GM23338 (cell line): Measurements from ENCODE around the gene NFIB. TPM values are rescaled to one million over a fixed set of nuclear protein-coding genes. Genes with fewer than 3 reads are reported as not detected.

ENCODE experiments used
- ATAC-seq: fragments of 200-7000 bp; cut with Tn5 transposase; 3 replicates; pipeline ENCODE4 v1.9.1; 2020
- DNase-seq: peaks from one replicate; pipeline ENCODE4 v3.0.0-alpha.2; 2015; ENCODE audit warnings: low spot score
- H2AFZ ChIP-seq: fragments of 200-600 bp; sonication (generic); 2 replicates; pipeline ENCODE4 v1.8.0; 2016; ENCODE audit warnings: antibody characterized with exemption, mild to moderate bottlenecking, moderate library complexity
- H3F3A ChIP-seq: fragments of 200-600 bp; sonication (generic); replicated peaks from 2 replicates; pipeline ENCODE4 v1.8.0; 2017; ENCODE audit warnings: antibody characterized with exemption, mixed run types, low read depth
- H3K27ac ChIP-seq: fragments of 200-600 bp; sonication (generic); 2 replicates; pipeline ENCODE4 v1.6.1; 2016; ENCODE audit warnings: low read depth
- H3K27me3 ChIP-seq: fragments of 200-600 bp; sonication (generic); 2 replicates; pipeline ENCODE4 v1.8.0; 2016; ENCODE audit warnings: mild to moderate bottlenecking, mixed run types, moderate library complexity; ENCODE audit not compliant: insufficient read depth
- H3K36me3 ChIP-seq: fragments of 200-600 bp; sonication (generic); 2 replicates; pipeline ENCODE4 v1.8.0; 2016; ENCODE audit warnings: mild to moderate bottlenecking; ENCODE audit not compliant: insufficient read depth
- H3K4me1 ChIP-seq: fragments of 200-600 bp; sonication (generic); 2 replicates; pipeline ENCODE4 v1.8.0; 2016; ENCODE audit warnings: mild to moderate bottlenecking, moderate library complexity; ENCODE audit not compliant: insufficient read depth
- H3K4me2 ChIP-seq: fragments of 200-600 bp; sonication (generic); 2 replicates; pipeline ENCODE4 v1.7.1; 2017; ENCODE audit warnings: mixed run types
- H3K4me3 ChIP-seq: fragments of 200-600 bp; sonication (generic); 2 replicates; pipeline ENCODE4 v1.6.1; 2016; ENCODE audit warnings: mixed run types
- H3K79me2 ChIP-seq: fragments of 200-600 bp; sonication (generic); replicated peaks from 2 replicates; pipeline ENCODE4 v1.8.0; 2017; ENCODE audit warnings: mild to moderate bottlenecking; ENCODE audit not compliant: insufficient read depth
- H3K9me2 ChIP-seq: fragments of 200-600 bp; sonication (generic); 2 replicates; pipeline ENCODE4 v1.8.0; 2017; ENCODE audit not compliant: insufficient read depth
- H4K20me1 ChIP-seq: fragments of 200-600 bp; sonication (generic); replicated peaks from 2 replicates; pipeline ENCODE4 v1.8.0; 2017; ENCODE audit warnings: mild to moderate bottlenecking; ENCODE audit not compliant: insufficient read depth
- H3K27ac Mint-ChIP-seq: 2 replicates; pipeline ENCODE4 v1.8.0; 2020; ENCODE audit warnings: inconsistent platforms, mild to moderate bottlenecking, moderate library complexity, mixed read lengths
- H3K27me3 Mint-ChIP-seq: 3 replicates; pipeline ENCODE4 v1.8.0; 2022; ENCODE audit warnings: low read depth, mild to moderate bottlenecking, moderate library complexity, mixed read lengths, inconsistent platforms; ENCODE audit not compliant: insufficient read depth, poor library complexity
- H3K36me3 Mint-ChIP-seq: 3 replicates; pipeline ENCODE4 v1.8.0; 2021; ENCODE audit warnings: low read depth, mild to moderate bottlenecking, inconsistent platforms, moderate library complexity, mixed read lengths
- H3K4me1 Mint-ChIP-seq: 3 replicates; pipeline ENCODE4 v1.8.0; 2020; ENCODE audit warnings: mild to moderate bottlenecking, inconsistent platforms, mixed read lengths
- H3K4me3 Mint-ChIP-seq: 3 replicates; pipeline ENCODE4 v1.8.0; 2021; ENCODE audit warnings: moderate library complexity, mild to moderate bottlenecking, inconsistent platforms, mixed read lengths
- H3K9me3 Mint-ChIP-seq: 3 replicates; pipeline ENCODE4 v1.8.0; 2020; ENCODE audit warnings: moderate library complexity, mild to moderate bottlenecking, inconsistent platforms, mixed read lengths
- CREB1 ChIP-seq: fragments of 250-450 bp; sonication (Bioruptor Pico); IDR thresholded peaks from 2 replicates; pipeline ENCODE4 v1.5.0; 2020; ENCODE audit warnings: low read depth, mild to moderate bottlenecking, moderate library complexity
- EZH2 ChIP-seq: fragments of 200-600 bp; sonication (generic); IDR thresholded peaks from one replicate; pipeline ENCODE4 v1.8.0; 2017; ENCODE audit warnings: antibody characterized with exemption, mild to moderate bottlenecking, low read depth; ENCODE audit not compliant: unreplicated experiment
- POLR2AphosphoS5 ChIP-seq: IDR thresholded peaks from 2 replicates; pipeline ENCODE4 v1.6.1; 2016; ENCODE audit warnings: antibody characterized with exemption, low read depth
- STAT1 ChIP-seq: IDR thresholded peaks from one replicate; pipeline ENCODE4 v1.6.1; 2016; ENCODE audit warnings: antibody characterized with exemption; ENCODE audit not compliant: unreplicated experiment
- ZNF114 ChIP-seq: fragments of 250-450 bp; sonication (Bioruptor Pico); IDR thresholded peaks from 2 replicates; pipeline ENCODE4 v1.5.0; 2020; ENCODE audit warnings: mild to moderate bottlenecking, moderate library complexity
- polyA plus RNA-seq: library from polyadenylated mRNA; unstranded; fragments of >200 nt; fragmentation: Nextera tagmentation; extraction: Ambion mirVana; gene quantifications from 2 replicates; pipeline ENCODE4 v1.2.1, GENCODE V29; 2016
- total RNA-seq: library from RNA; depleted of rRNA; stranded (reverse); fragments of >200 nt; shearing (Covaris generic); gene quantifications from 2 replicates; pipeline ENCODE4 v1.2.3, GENCODE V29; 2014
- TF ChIP-seq, protein P1 (sequence below): IDR thresholded peaks from one replicate; pipeline ENCODE4 v1.6.1; 2018; ENCODE audit warnings: antibody characterized with exemption; ENCODE audit not compliant: unreplicated experiment

Gene NFIB
- total and polyA plus RNA-seq, 2 experiments from 2014 or later, result 3.9 to 4.7 TPM

DNA sequence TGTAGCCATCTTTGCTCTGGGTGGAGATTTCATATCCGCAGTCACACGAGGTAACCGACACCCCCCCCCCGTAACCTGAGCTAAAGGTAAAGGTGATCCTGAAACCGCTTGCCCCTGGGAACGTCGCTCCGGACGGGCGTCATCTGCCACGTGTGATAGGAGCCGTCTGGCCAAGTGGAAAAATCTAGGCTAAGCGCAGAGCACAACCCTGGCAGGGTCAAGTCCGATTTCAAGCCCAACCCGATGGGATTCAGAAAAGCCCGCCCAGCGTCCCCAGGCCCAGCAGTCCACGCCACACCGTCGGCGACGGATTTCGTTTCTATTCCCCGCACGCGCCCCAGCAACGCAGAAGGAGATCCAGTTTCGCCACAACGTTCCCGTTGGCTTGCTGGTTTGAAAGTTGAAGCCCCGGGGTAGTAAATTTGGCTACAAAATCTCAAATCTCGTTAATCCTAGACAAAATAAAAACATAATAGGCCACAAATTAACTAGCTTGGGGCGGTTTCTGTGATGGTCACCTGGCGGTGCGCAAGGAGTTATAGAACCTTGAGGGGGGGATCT lies 32.4 kb upstream of the NFIB start:
- peaks cover 98% of the 10 kb centered on the region for H3K27me3 ChIP-seq
- H3K4me1 ChIP-seq, result peaks cover 68% of the 10 kb centered on the region
- Mint-ChIP-seq H3K27me3 (peaks cover 63% of the 10 kb centered on the region), H3K9me3 (no peaks in the 10 kb centered on the region), H3K4me3 (no peak overlapping the region), H3K4me1 (peaks cover 40% of the 10 kb centered on the region), H3K36me3 (no peaks in the 10 kb centered on the region), H3K27ac (0 out of 2 replicates have a peak overlapping the region, but pooled peaks have one; percentile 25)
- H3K79me2 ChIP-seq, result no peaks in the 10 kb centered on the region
- H3K9me2 ChIP-seq, result no peaks in the 10 kb centered on the region
- no peak overlapping the region for H3K27ac ChIP-seq
- peak overlapping the region; percentile 100 for H3K4me2 ChIP-seq
- ATAC-seq (peak; percentile 0; the same call in 1 of the 3 replicates), DNase-seq (peak; percentile 75)
- H3F3A ChIP-seq, result peaks cover 14% of the 10 kb centered on the region
- no peaks in the 10 kb centered on the region for H4K20me1 ChIP-seq
- H3K36me3 ChIP-seq, result no peaks in the 10 kb centered on the region
- peak overlapping the region; percentile 88 for H3K4me3 ChIP-seq
- TF ChIP-seq, protein P1, sequence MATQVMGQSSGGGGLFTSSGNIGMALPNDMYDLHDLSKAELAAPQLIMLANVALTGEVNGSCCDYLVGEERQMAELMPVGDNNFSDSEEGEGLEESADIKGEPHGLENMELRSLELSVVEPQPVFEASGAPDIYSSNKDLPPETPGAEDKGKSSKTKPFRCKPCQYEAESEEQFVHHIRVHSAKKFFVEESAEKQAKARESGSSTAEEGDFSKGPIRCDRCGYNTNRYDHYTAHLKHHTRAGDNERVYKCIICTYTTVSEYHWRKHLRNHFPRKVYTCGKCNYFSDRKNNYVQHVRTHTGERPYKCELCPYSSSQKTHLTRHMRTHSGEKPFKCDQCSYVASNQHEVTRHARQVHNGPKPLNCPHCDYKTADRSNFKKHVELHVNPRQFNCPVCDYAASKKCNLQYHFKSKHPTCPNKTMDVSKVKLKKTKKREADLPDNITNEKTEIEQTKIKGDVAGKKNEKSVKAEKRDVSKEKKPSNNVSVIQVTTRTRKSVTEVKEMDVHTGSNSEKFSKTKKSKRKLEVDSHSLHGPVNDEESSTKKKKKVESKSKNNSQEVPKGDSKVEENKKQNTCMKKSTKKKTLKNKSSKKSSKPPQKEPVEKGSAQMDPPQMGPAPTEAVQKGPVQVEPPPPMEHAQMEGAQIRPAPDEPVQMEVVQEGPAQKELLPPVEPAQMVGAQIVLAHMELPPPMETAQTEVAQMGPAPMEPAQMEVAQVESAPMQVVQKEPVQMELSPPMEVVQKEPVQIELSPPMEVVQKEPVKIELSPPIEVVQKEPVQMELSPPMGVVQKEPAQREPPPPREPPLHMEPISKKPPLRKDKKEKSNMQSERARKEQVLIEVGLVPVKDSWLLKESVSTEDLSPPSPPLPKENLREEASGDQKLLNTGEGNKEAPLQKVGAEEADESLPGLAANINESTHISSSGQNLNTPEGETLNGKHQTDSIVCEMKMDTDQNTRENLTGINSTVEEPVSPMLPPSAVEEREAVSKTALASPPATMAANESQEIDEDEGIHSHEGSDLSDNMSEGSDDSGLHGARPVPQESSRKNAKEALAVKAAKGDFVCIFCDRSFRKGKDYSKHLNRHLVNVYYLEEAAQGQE, result no peak
- TF ChIP-seq CREB1 (CRISPR knock-in tag), result peak; percentile 87
- peak; percentile 17; the same call in 1 of the 2 replicates for TF ChIP-seq POLR2AphosphoS5
- H2AFZ ChIP-seq, result peak overlapping the region; percentile 90

DNA sequence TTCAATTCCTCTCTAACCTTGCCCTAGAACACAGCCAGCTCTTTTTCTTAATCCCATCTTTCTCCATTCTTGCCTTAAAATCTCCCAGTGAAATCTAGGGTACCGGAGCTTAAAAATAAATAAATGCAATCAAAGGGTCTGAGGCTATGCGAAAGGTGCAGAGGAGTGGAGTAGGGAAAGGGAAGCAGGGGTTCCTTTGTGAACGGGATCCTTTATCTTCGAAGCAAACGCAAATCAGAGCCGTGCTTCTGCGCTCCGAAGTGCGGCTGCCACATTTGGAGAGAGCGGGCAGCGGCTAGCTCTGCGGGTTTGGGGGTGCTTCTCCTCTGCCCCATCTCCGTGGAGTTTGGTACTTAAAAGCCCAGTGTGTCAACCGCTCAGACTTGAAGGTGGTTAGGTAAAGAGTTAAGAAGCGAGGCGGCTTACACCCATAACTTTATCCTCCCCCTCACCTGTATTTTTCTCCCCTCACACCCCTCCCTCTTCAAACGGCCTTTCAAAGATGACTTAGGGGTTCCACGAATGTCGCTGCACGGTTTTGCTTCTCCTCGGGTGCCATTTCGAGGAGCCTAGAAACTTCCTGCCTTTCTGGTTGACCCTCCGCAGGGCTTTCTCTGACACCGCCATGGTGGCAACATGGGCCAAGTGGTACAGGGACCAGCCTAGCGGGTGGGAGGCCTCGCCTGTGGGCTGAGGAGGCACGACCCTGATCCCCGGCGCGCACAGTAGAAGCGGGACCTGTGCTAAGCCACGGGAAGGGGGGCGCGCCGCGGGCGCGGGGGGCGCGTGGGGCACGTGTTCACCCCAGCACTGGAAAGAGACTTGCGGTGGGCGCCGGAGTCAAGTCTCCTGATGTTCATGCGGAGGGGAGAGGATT lies 31.7 kb upstream of the NFIB start:
- ATAC-seq (peak; percentile 13), DNase-seq (peak; percentile 65)
- no peaks in the 10 kb centered on the region for H3K9me3 Mint-ChIP-seq
- no peak overlapping the region for H3K27ac Mint-ChIP-seq
- TF ChIP-seq EZH2 (peak; percentile 61), STAT1 (no peak), ZNF114 (CRISPR knock-in tag) (no peak), CREB1 (CRISPR knock-in tag) (no peak)
- Histone ChIP-seq H3K36me3 (no peaks in the 10 kb centered on the region), H3K4me1 (peaks cover 68% of the 10 kb centered on the region), H3K27ac (no peak overlapping the region; the same call in 1 of the 2 replicates), H2AFZ (peak overlapping the region; percentile 90), H4K20me1 (no peaks in the 10 kb centered on the region), H3F3A (peaks cover 14% of the 10 kb centered on the region), H3K27me3 (peaks cover 98% of the 10 kb centered on the region), H3K79me2 (no peaks in the 10 kb centered on the region), H3K4me2 (peak overlapping the region; percentile 100), H3K4me3 (peak overlapping the region; percentile 88), H3K9me2 (no peaks in the 10 kb centered on the region)
- H3K36me3 Mint-ChIP-seq, result no peaks in the 10 kb centered on the region
- peaks cover 56% of the 10 kb centered on the region for H3K27me3 Mint-ChIP-seq
- H3K4me1 Mint-ChIP-seq, result peaks cover 40% of the 10 kb centered on the region
- H3K4me3 Mint-ChIP-seq, result no peak overlapping the region
